ENCODE results near the gene EFCAB6. TPM values are rescaled to one million over a fixed set of nuclear protein-coding genes. Genes with fewer than 3 reads are reported as not detected.

EFCAB6 gene
- total and polyA plus RNA-seq, 2 of the 4 experiments (the other 2 are of a cell fraction): 0.44 to 1.1 TPM

DNA sequence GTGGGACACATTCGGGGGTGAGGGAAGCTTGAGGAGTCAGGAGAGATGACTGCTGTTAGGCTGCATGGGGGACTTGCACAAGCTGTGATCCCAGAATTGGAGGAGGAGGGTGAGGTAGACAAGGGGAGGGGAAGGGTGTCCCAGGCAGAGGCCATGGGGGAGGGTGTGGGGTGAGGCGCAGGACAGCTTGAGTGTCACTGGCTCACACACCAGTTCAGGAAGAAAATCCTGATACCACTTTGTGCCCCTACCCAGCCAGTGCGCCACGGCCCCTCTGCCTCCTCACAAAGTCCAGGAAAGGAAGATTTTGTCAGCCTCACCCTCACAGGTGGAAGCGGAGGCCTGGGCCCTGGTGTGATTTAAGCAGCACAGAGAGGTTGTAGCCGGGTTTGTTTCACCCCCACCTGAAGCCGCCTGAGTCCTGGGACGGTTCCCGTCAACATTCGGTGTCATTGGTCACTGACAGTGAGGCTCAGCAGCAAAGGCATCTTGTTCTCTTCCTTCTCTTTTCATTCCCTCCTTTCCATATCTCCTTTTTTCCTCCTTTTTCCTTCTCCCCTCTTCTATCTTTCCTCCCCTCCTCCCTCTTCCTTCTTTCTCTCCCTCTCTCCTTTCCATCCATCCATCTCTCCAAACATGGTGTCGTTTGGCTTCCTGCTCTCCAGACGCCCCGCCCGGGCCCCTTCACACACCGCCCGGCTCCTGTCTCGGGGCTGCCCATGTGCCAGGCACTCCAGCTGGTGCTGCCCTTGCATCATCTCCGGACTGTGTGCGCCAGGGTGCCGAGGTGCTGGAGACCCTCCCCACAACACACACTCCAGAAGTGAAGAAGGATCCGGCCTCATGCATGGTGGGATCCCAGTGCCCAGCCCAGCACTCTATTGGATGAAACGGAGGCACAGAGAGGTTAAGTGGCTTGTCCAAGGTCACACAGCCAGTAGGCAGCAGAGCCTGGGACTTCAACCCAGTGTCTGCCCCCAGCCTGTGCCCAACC is 311.0 kb downstream of the EFCAB6 start:
- H3K27ac ChIP-seq (ENCODE audit: insufficient read depth, low read length): no peak overlapping the region
- H4K5ac ChIP-seq (ENCODE audit: low read depth, low read length): no peak overlapping the region
- H3K4me2 ChIP-seq (ENCODE audit: low read depth, low read length): no peak overlapping the region
- H3K9me1 ChIP-seq (ENCODE audit: insufficient read depth, low read length): no peaks in the 10 kb centered on the region
- DNase-seq (no peak), ATAC-seq (ENCODE audit: low read depth) (no peak)
- H3K56ac ChIP-seq (ENCODE audit: extremely low read depth, insufficient read depth, low read length): no peak overlapping the region
- H2BK5ac ChIP-seq (ENCODE audit: low read depth, low read length, poor library complexity, severe bottlenecking): no peak overlapping the region
- no peaks in the 10 kb centered on the region for H3K4me1 ChIP-seq (ENCODE audit: control insufficient read depth, insufficient read depth, low read length)
- H3K4ac ChIP-seq (ENCODE audit: low read depth, low read length): no peak overlapping the region
- H2BK15ac ChIP-seq (ENCODE audit: low read depth, low read length): no peak overlapping the region
- H3K79me1 ChIP-seq (ENCODE audit: low read depth in 1 of 2, low read length in 2 of 2): no peaks in the 10 kb centered on the region
- H4K20me1 ChIP-seq (ENCODE audit: insufficient read depth, low read length): no peaks in the 10 kb centered on the region
- no peak overlapping the region for H3K9ac ChIP-seq (ENCODE audit: low read depth, low read length)
- ChIA-PET CTCF (no interaction called here), POLR2A (ENCODE audit: unreplicated experiment) (no interaction called here)
- no peak overlapping the region for H2BK20ac ChIP-seq (ENCODE audit: low read depth, low read length)
- dilution Hi-C loops (cut with HindIII; ENCODE audit: low sequenced_read_pairs, unreplicated experiment) (no loop called here), in situ Hi-C loops (cut with MboI; ENCODE audit: low sequenced_read_pairs) (no loop called here), intact Hi-C loops (cut with micrococcal nuclease) (no loop called here)
- no TSS peak for BruUV-seq (replicated peaks)
- H2AFZ ChIP-seq (replicated peaks; ENCODE audit: low read length, poor library complexity): no peak overlapping the region
- no peaks in the 10 kb centered on the region for H3K27me3 ChIP-seq (ENCODE audit: control insufficient read depth, insufficient read depth, low read length)
- no peak overlapping the region for H3K14ac ChIP-seq (replicated peaks; ENCODE audit: low read depth, low read length)
- no peak overlapping the region for H2BK120ac ChIP-seq (ENCODE audit: low read depth, low read length)
- no peak overlapping the region for H2AK9ac ChIP-seq (replicated peaks; ENCODE audit: low read depth, low read length, poor library complexity)
- H3K9me3 ChIP-seq (ENCODE audit: control insufficient read depth, insufficient read depth, low read length): peaks cover 27% of the 10 kb centered on the region
- 50% methylated on average over 13 of the region's 22 CpGs; no CpG with 5 or more reads in 1 of the 2 experiments for WGBS, 2 experiments (ENCODE audit: extremely low coverage in 2 of 2, insufficient read length in 1 of 2)
- no peak overlapping the region for H4K91ac ChIP-seq (ENCODE audit: insufficient read depth, low read depth, low read length)
- no peaks in the 10 kb centered on the region for H3K36me3 ChIP-seq (ENCODE audit: control insufficient read depth, insufficient read depth, low read length)
- no peak overlapping the region for H4K8ac ChIP-seq (ENCODE audit: low read depth in 2 of 2, low read length in 2 of 2)
- TF ChIP-seq RAD21 (IDR thresholded peaks at IDR 0.05; ENCODE audit: low read length): no peak
- TF ChIP-seq NFE2L2 (IDR thresholded peaks at IDR 0.05; ENCODE audit: low read depth, low read length): no peak
- no peak for TF ChIP-seq CTCF (conservative IDR thresholded peaks at IDR 0.05; ENCODE audit: low read depth, low read length)
- TF ChIP-seq POLR2A (IDR thresholded peaks at IDR 0.05; ENCODE audit: low read depth, low read length): no peak
- TF ChIP-seq ELK1 (IDR thresholded peaks at IDR 0.05; ENCODE audit: borderline replicate concordance, low read depth, low read length): no peak
- no peak for TF ChIP-seq RCOR1 (IDR thresholded peaks at IDR 0.05; ENCODE audit: insufficient replicate concordance, low read length)
- no peak for TF ChIP-seq CEBPB (IDR thresholded peaks at IDR 0.05; ENCODE audit: low read depth, low read length)
- no peak for TF ChIP-seq CHD1 (IDR thresholded peaks at IDR 0.05; ENCODE audit: low read depth, low read length)
- no peak for TF ChIP-seq FOS (IDR thresholded peaks at IDR 0.05; ENCODE audit: low read depth, low read length)
- no peak for TF ChIP-seq MAFK (IDR thresholded peaks at IDR 0.05; ENCODE audit: low read depth, low read length)
- no peak overlapping the region for H3K23ac ChIP-seq (ENCODE audit: low read depth, low read length)
- no peak overlapping the region for H3K4me3 ChIP-seq (ENCODE audit: insufficient read depth, low read depth, low read length)
- no peak overlapping the region for H3K18ac ChIP-seq (ENCODE audit: low read depth, low read length)
- H2AK5ac ChIP-seq (ENCODE audit: low read depth, low read length): no peak overlapping the region
